HEK293T (cell line): Measurements from ENCODE around the gene WDR89.

Experiments
- CTCF ChIA-PET: fragments of 350-600 bp; formaldehyde crosslinking; extraction: SDS; loops from one replicate; lab custom pipeline; 2021; ENCODE audit warnings: antibody characterized with exemption, inconsistent platforms; lab: Yijun Ruan, JAX
- POLR2A ChIA-PET: fragments of 350-600 bp; formaldehyde crosslinking; extraction: SDS; loops from one replicate; lab custom pipeline; 2020; ENCODE audit warnings: antibody characterized with exemption, inconsistent platforms; lab: Yijun Ruan, JAX
- DNase-seq: peaks from one replicate; pipeline ENCODE4 v3.0.0; 2012; ENCODE audit warnings: mixed read lengths; ENCODE audit errors: extremely low spot score
- ARNT ChIP-seq: fragments of 450-650 bp; IDR thresholded peaks from 2 replicates; pipeline ENCODE4 v1.6.1; 2017; ENCODE audit warnings: mild to moderate bottlenecking
- BHLHE40 ChIP-seq: fragments of 450-650 bp; IDR thresholded peaks from 2 replicates; pipeline ENCODE4 v1.6.1; 2016; ENCODE audit warnings: mild to moderate bottlenecking, moderate library complexity, borderline replicate concordance
- CTBP1 ChIP-seq: fragments of 450-650 bp; IDR thresholded peaks from 2 replicates; pipeline ENCODE4 v1.6.1; 2016; ENCODE audit warnings: borderline replicate concordance
- ELF4 ChIP-seq: fragments of 450-650 bp; IDR thresholded peaks from 2 replicates; pipeline ENCODE4 v1.6.1; 2017; ENCODE audit warnings: antibody characterized with exemption
- FOXA1 ChIP-seq: fragments of 450-650 bp; IDR thresholded peaks from 2 replicates; pipeline ENCODE4 v1.6.1; 2016; ENCODE audit warnings: mild to moderate bottlenecking
- FOXK2 ChIP-seq: fragments of 450-650 bp; IDR thresholded peaks from 2 replicates; pipeline ENCODE4 v1.6.1; 2016; ENCODE audit warnings: mild to moderate bottlenecking
- FOXM1 ChIP-seq: fragments of 450-650 bp; IDR thresholded peaks from 2 replicates; pipeline ENCODE4 v1.6.1; 2017; ENCODE audit warnings: mild to moderate bottlenecking, borderline replicate concordance
- HDGF ChIP-seq: fragments of 450-650 bp; IDR thresholded peaks from 2 replicates; pipeline ENCODE4 v1.6.1; 2017; ENCODE audit warnings: antibody characterized with exemption, borderline replicate concordance
- L3MBTL2 ChIP-seq: fragments of 450-650 bp; conservative IDR thresholded peaks from 2 replicates; pipeline ENCODE4 v1.6.1; 2016; ENCODE audit warnings: mild to moderate bottlenecking
- LEF1 ChIP-seq: fragments of 450-650 bp; IDR thresholded peaks from 2 replicates; pipeline ENCODE4 v1.6.1; 2017; ENCODE audit warnings: mild to moderate bottlenecking, borderline replicate concordance
- NFRKB ChIP-seq: fragments of 450-650 bp; IDR thresholded peaks from 2 replicates; pipeline ENCODE4 v1.6.1; 2016; ENCODE audit warnings: mild to moderate bottlenecking, moderate library complexity
- PKNOX1 ChIP-seq: fragments of 450-650 bp; IDR thresholded peaks from 2 replicates; pipeline ENCODE4 v1.6.1; 2016
- SP1 ChIP-seq: fragments of 450-650 bp; IDR thresholded peaks from 2 replicates; pipeline ENCODE4 v1.6.1; 2017
- SUZ12 ChIP-seq: fragments of 450-650 bp; IDR thresholded peaks from 2 replicates; pipeline ENCODE4 v1.6.1; 2016; ENCODE audit warnings: mild to moderate bottlenecking
- TARDBP ChIP-seq: fragments of 450-650 bp; IDR thresholded peaks from 2 replicates; pipeline ENCODE4 v1.6.1; 2016
- ZNF384 ChIP-seq: fragments of 450-650 bp; IDR thresholded peaks from 2 replicates; pipeline ENCODE4 v1.6.1; 2016

The WDR89 gene

GRCh38 chr14:63677891-63678379, 36.3 kb upstream of the WDR89 start:
- peak; percentile 27 for DNase-seq
- POLR2A ChIA-PET = interaction anchor here (1.1 to 1.6 kb wide), 2 partner anchors 36 to 135 kb away, joined by 3 to 7 read pairs; partner anchors contain the start of genes PPP2R5E and WDR89
- TF ChIP-seq PKNOX1 (peak; percentile 42), ELF4 (no peak), L3MBTL2 (0 out of 2 replicates have a peak, but pooled peaks have one; percentile 12), CTBP1 (peak; percentile 22; the same call in 1 of the 2 replicates), ZNF384 (peak; percentile 77), FOXK2 (no peak), TARDBP (no peak), FOXA1 (no peak), ARNT (no peak), FOXM1 (no peak), HDGF (no peak), BHLHE40 (no peak), SUZ12 (no peak), LEF1 (no peak), NFRKB (no peak), SP1 (no peak)
- CTCF ChIA-PET = interaction anchor here (0.6 to 0.7 kb wide), 2 partner anchors 50 to 510 kb away, joined by 3 to 6 read pairs; no protein-coding TSS in a partner anchor

- POLR2A ChIA-PET = no interaction called here
- TF ChIP-seq SUZ12 (no peak), FOXA1 (no peak), SP1 (no peak), CTBP1 (no peak), FOXM1 (no peak), NFRKB (no peak), FOXK2 (no peak), ARNT (no peak), TARDBP (no peak), LEF1 (no peak), L3MBTL2 (no peak), PKNOX1 (no peak), ZNF384 (no peak), ELF4 (no peak), BHLHE40 (no peak), HDGF (no peak)
- DNase-seq = no peak
- CTCF ChIA-PET = no interaction called here
Observed at GRCh38 chr14:63676615-63677014, 34.9 kb upstream of the WDR89 start.

GRCh38 chr14:63673886-63674497, 32.3 kb upstream of the WDR89 start:
- peak; percentile 19; the same call in 1 of the 2 replicates for TF ChIP-seq ZNF384
- no peak for TF ChIP-seq HDGF
- TF ChIP-seq ELF4 = no peak
- TF ChIP-seq SUZ12 = no peak
- 0 out of 2 replicates have a peak, but pooled peaks have one; percentile 24 for TF ChIP-seq PKNOX1
- TF ChIP-seq L3MBTL2 = 0 out of 2 replicates have a peak, but pooled peaks have one; percentile 19
- no peak for DNase-seq
- CTCF ChIA-PET = no interaction called here
- POLR2A ChIA-PET = no interaction called here

GRCh38 chr14:63673255-63673654, 31.6 kb upstream of the WDR89 start:
- CTCF ChIA-PET = no interaction called here
- TF ChIP-seq L3MBTL2 = no peak
- no peak for TF ChIP-seq BHLHE40
- no peak for TF ChIP-seq HDGF
- no peak for TF ChIP-seq FOXK2
- no peak for TF ChIP-seq FOXA1
- no peak for TF ChIP-seq FOXM1
- no peak for TF ChIP-seq NFRKB
- no peak for TF ChIP-seq PKNOX1
- no peak for TF ChIP-seq SP1
- no peak for TF ChIP-seq ELF4
- TF ChIP-seq LEF1 = no peak
- TF ChIP-seq CTBP1 = no peak
- TF ChIP-seq SUZ12 = no peak
- no peak for TF ChIP-seq TARDBP
- no peak for TF ChIP-seq ARNT
- TF ChIP-seq ZNF384 = no peak
- no peak for DNase-seq
- POLR2A ChIA-PET = no interaction called here

- TF ChIP-seq ARNT (no peak), HDGF (no peak), L3MBTL2 (no peak), LEF1 (no peak), PKNOX1 (no peak), CTBP1 (no peak), FOXM1 (no peak), TARDBP (no peak), NFRKB (no peak), SP1 (no peak), ELF4 (no peak), SUZ12 (no peak), ZNF384 (no peak), FOXA1 (no peak), BHLHE40 (no peak), FOXK2 (no peak)
- ChIA-PET POLR2A (no interaction called here), CTCF (interaction anchor here (0.6 kb wide), 1 partner anchor 271 kb away, joined by 3 read pairs; no protein-coding TSS in a partner anchor)
- DNase-seq = no peak
Observed at GRCh38 chr14:63672417-63673180, 30.9 kb upstream of the WDR89 start.
